Kidney capillary endothelial cell (primary cell): ENCODE measurements around the gene XAB2.

Experiments used
- DNase-seq: peaks from one replicate; pipeline ENCODE4 v3.0.0-alpha.2; 2018; ENCODE audit warnings: low spot score

The XAB2 gene

GRCh38 chr19:7629347-7630054 lies at the start of gene XAB2, which contains the start of gene PET100:
TSS of gene XAB2 (minus strand) at chr19:7629545. CDS start at chr19:7629527, 18 bp downstream.
TSS of gene PET100 (plus strand) at chr19:7629793. CDS start at chr19:7629834, 41 bp downstream.
- peak; percentile 98 for DNase-seq

- DNase-seq, result no peak
These were observed 48.4 kb upstream of the XAB2 start for GRCh38 chr19:7677669-7678311.

DNA sequence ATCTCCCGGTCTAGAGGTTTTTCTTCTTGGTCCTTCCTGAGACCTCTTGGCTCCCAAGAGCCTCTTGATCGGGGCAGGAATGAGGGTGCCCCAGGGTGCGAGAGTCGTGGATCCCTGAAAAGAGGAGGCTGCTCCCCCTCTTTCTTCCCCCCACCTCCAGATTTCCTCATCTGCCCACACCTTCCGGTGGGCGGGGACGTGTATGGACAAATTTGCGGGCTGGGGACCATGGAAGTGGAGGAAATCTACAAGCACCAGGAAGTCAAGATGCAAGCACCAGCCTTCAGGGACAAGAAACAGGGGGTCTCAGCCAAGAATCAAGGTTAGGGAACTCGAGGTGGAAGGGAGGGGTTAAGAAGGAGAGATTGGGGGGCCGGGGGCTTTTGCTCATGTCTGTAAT lies 47.5 kb upstream of the XAB2 start, which contains the start of gene MCEMP1:
TSS of gene MCEMP1 (plus strand) at position 237 of the 400 bp plus-strand sequence. CDS start at position 268, 31 bp downstream.
- no peak for DNase-seq

DNA sequence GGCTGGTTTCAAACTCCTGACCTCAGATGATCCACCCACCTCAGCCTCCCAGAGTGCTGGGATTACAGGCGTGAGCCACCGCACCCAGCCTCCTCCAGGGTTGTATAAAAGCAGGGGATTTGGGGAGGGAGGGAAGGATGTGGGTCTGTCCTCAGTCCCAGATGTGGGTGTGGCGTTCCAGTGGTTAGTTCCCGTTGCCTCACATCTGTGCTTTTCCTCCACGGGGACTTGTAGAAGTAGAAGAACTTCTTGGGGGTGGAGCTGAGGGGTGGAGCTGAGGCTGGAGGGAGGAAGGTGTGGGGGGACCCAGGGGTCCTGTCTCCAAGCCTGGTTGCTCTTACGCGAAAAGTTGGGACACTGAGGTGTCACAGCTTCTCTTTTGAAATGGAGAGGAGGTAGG lies 47.0 kb upstream of the XAB2 start:
- DNase-seq, result no peak

- peak; percentile 44 for DNase-seq
These were observed 45.0 kb upstream of the XAB2 start for GRCh38 chr19:7674010-7675005.

- DNase-seq, result no peak
These were observed 43.2 kb upstream of the XAB2 start for GRCh38 chr19:7672522-7672921.

GRCh38 chr19:7670790-7671189 lies 41.4 kb upstream of the XAB2 start:
- DNase-seq, result no peak

GRCh38 chr19:7670150-7670783 lies 40.9 kb upstream of the XAB2 start:
- no peak for DNase-seq

GRCh38 chr19:7669641-7670040 lies 40.3 kb upstream of the XAB2 start:
- DNase-seq, result no peak

- DNase-seq, result no peak
These were observed 39.5 kb upstream of the XAB2 start, which contains the start of gene RETN for GRCh38 chr19:7668842-7669241. TSS of gene RETN (plus strand) at chr19:7669049. CDS start at chr19:7669327, 278 bp downstream.

- DNase-seq, result no peak
These were observed 35.7 kb upstream of the XAB2 start for GRCh38 chr19:7665076-7665475.

DNA sequence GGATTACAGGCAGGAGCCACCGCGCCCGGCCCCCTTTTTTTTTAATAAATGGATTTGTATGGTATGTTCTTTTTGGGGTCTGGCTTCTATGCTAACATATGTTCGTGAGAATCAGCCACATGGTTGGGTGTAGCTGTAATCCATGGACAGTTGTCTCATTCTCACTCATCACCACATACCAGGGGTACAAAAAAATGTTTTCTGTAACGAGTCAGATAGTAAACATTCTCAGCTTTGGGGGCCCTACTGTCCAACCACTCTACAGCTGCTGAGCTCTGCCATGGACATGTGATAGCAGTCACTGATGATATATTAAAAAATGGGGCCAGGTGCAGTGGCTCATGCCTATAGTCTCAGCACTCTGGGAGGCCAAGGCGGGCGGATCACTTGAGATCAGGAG lies 34.4 kb upstream of the XAB2 start:
- DNase-seq, result no peak

GRCh38 chr19:7662657-7663056 lies 33.3 kb upstream of the XAB2 start:
- no peak for DNase-seq

GRCh38 chr19:7661744-7662538 lies 32.6 kb upstream of the XAB2 start:
- no peak for DNase-seq

GRCh38 chr19:7658219-7658686 lies 28.9 kb upstream of the XAB2 start:
- no peak for DNase-seq

- no peak for DNase-seq
These were observed 27.9 kb upstream of the XAB2 start for GRCh38 chr19:7657131-7657751.

- DNase-seq, result peak; percentile 55
These were observed 26.2 kb upstream of the XAB2 start for GRCh38 chr19:7655581-7655980.

DNA sequence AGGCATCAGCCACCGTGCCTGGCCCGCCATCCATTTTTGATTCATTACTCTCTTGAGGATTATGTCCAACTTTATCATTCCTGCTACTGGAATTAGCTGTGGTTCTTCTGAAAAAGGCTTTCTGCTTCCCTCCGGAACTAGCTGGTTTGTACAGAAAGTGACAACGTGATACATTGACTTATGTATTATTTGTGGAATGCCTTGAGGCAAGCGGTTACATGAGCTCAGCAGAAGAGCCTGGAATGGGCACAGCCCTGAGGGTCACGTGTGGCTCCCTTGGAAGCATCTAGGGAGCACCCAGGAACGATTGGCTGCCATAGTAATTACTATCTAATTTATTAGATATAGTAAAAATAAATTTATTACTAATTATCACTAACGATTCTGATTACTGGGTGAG lies 25.1 kb upstream of the XAB2 start:
- DNase-seq, result no peak

GRCh38 chr19:7652061-7652641 lies 22.8 kb upstream of the XAB2 start:
- peak; percentile 55 for DNase-seq

- DNase-seq, result no peak
These were observed 20.8 kb upstream of the XAB2 start for GRCh38 chr19:7650148-7650547.
